ENCODE measurements around the gene ZNF784. TPM values are rescaled to one million over a fixed set of nuclear protein-coding genes. Genes with fewer than 3 reads are reported as not detected.

ZNF784 gene
- total and polyA plus RNA-seq, 2 donors (not counting 3 experiments of a cell fraction or from before 2014, with no cell fraction given), result 4.9 TPM

- Histone ChIP-seq H3K79me2 (ENCODE audit: control insufficient read depth, insufficient read depth, low read length) (peaks cover 78% of the 10 kb centered on the region), H3K9ac (replicated peaks; ENCODE audit: extremely low read depth, insufficient read depth, low read length) (no peak overlapping the region), H3K27ac (ENCODE audit: insufficient read depth, low read depth, low read length) (no peak overlapping the region), H3K4me3 (replicated peaks in 1 of 3; ENCODE audit: insufficient read depth in 1 of 3, low read depth in 1 of 3, low read length in 3 of 3) (no peak overlapping the region), H3K36me3 (ENCODE audit: control insufficient read depth in 2 of 2, extremely low read depth in 1 of 2, insufficient read depth in 2 of 2, low read length in 2 of 2) (peaks cover 18 to 44% of the 10 kb centered on the region in 2 experiments), H3K4me1 (ENCODE audit: control insufficient read depth, extremely low read depth, insufficient read depth, low read length) (peaks cover 11% of the 10 kb centered on the region), H3K4me2 (ENCODE audit: insufficient read depth, low read length) (no peak overlapping the region), H3K27me3 (ENCODE audit: control insufficient read depth in 2 of 2, insufficient read depth in 2 of 2, low read length in 2 of 2) (no peaks in the 10 kb centered on the region), H3K9me3 (replicated peaks; ENCODE audit: control insufficient read depth, insufficient read depth, low read length) (no peaks in the 10 kb centered on the region), H2AFZ (ENCODE audit: low read depth, low read length) (no peak overlapping the region), H4K20me1 (replicated peaks; ENCODE audit: control insufficient read depth, extremely low read depth, insufficient read depth, low read length) (peaks cover 5% of the 10 kb centered on the region), H3K9me1 (replicated peaks; ENCODE audit: control insufficient read depth, extremely low read depth, insufficient read depth, low read length) (no peaks in the 10 kb centered on the region)
- DNase-seq (ENCODE audit: low read depth, low spot score), result no peak
- BruUV-seq (replicated peaks), result no TSS peak
- no peak for TF ChIP-seq POLR2A (IDR thresholded peaks at IDR 0.05; ENCODE audit: low read depth, low read length)
- TF ChIP-seq, protein P1, sequence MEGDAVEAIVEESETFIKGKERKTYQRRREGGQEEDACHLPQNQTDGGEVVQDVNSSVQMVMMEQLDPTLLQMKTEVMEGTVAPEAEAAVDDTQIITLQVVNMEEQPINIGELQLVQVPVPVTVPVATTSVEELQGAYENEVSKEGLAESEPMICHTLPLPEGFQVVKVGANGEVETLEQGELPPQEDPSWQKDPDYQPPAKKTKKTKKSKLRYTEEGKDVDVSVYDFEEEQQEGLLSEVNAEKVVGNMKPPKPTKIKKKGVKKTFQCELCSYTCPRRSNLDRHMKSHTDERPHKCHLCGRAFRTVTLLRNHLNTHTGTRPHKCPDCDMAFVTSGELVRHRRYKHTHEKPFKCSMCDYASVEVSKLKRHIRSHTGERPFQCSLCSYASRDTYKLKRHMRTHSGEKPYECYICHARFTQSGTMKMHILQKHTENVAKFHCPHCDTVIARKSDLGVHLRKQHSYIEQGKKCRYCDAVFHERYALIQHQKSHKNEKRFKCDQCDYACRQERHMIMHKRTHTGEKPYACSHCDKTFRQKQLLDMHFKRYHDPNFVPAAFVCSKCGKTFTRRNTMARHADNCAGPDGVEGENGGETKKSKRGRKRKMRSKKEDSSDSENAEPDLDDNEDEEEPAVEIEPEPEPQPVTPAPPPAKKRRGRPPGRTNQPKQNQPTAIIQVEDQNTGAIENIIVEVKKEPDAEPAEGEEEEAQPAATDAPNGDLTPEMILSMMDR (IDR thresholded peaks at IDR 0.05; ENCODE audit: extremely low read depth in 1 of 2, insufficient read depth in 1 of 2, low read depth in 1 of 2, low read length in 2 of 2), result no peak
- no peak for TF ChIP-seq POLR2AphosphoS5 (IDR thresholded peaks at IDR 0.05; ENCODE audit: insufficient read depth, low read depth, low read length)
- TF ChIP-seq MAX (IDR thresholded peaks at IDR 0.05; ENCODE audit: insufficient read depth, insufficient read length), result no peak
- no peak for TF ChIP-seq GATA2 (IDR thresholded peaks at IDR 0.05; ENCODE audit: insufficient read depth, insufficient read length, low read depth, low read length)
- TF ChIP-seq JUN (IDR thresholded peaks at IDR 0.05; ENCODE audit: borderline replicate concordance, insufficient read depth, insufficient read length, low read depth), result no peak
- no peak for TF ChIP-seq FOS (IDR thresholded peaks at IDR 0.05; ENCODE audit: borderline replicate concordance, insufficient read depth, low read length)
- no peak for TF ChIP-seq MYC (IDR thresholded peaks at IDR 0.05; ENCODE audit: low read depth, low read length)
- no peak for TF ChIP-seq EZH2 (IDR thresholded peaks at IDR 0.05; ENCODE audit: borderline replicate concordance, low read depth, low read length, severe bottlenecking)
- ChIA-PET CTCF (interaction anchor here (1.0 to 3.8 kb wide), 13 partner anchors 11 to 662 kb away, joined by 3 to 52 read pairs (median 6); partner anchors contain the start of genes CCDC106, U2AF2 and ZNF784), POLR2A (interaction anchor here (0.9 to 1.0 kb wide), 2 partner anchors 14 to 17 kb away, joined by 3 to 5 read pairs; no protein-coding TSS in a partner anchor)
- intact Hi-C loops (cut with micrococcal nuclease) (loop anchor here (1.0 kb wide), 1 partner anchor 39 kb away; no protein-coding TSS in a partner anchor), dilution Hi-C loops (cut with MboI; ENCODE audit: extremely low pct_ligation_motif_present, low sequenced_read_pairs) (no loop called here)
- FAIRE-seq, result no peak
Measured at GRCh38 chr19:55671054-55671378, 46.6 kb upstream of the ZNF784 start.

Data from endothelial cell of umbilical vein (primary cell).